ENCODE results near the gene OARD1.
A peak's percentile ranks its signal among the peaks of the same experiment; 100 is the strongest.
"Not testable (repeated sequence)": the region's sequence is repeated elsewhere in the genome, so short reads cannot be mapped to it uniquely, and the experiment has no call there.

OARD1 gene, protein sequence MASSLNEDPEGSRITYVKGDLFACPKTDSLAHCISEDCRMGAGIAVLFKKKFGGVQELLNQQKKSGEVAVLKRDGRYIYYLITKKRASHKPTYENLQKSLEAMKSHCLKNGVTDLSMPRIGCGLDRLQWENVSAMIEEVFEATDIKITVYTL

DNA sequence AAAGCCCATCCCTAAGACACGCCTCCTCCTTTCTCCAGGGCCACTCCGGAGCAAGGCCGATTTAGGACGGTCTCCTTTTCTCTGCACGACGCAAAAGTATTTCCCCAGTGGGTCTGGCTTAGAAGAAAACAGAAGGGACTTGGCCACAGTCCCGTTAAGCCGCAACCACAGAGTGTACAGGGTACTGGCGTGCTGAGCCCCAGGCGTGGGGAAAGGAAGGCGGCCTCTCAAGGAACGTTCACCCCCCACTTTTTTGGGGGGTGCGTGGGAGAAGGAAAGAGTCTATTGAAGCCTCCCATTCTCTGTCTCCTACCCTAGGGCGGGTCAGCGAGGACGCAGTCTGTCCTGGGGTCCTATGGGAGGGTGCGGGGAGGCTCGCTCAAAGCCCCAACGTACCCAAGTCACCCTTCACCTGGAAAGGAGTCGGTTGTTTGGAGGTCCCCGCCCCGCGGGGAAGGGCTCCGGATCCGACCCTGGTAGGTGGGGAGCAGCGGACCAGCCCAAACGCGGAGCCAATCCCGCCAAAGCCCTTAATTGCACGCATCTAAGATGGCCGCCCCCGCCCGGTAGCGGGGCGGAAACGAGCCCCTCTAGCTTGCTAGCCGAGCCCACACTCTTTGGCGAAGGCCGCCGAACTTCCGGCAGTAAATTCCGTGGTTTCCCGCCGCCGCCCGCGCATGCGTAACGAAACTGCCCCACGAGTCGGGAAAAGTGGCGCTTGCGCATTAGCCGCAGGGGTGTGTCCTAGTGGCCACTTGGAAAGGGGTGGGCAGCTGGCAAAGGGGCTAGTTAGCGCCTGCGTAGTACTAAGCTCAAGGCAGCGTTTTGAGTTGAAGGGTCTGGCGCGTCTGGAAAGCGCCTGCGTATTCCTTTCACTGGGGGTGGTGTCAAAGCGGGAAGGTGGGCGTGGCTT lies at the start of gene OARD1:
OARD1 (minus strand) TSS at position 434 of the 913 bp plus-strand sequence. CDS start 722 bp downstream, outside the sequence.
- DNase-seq = peak; percentile 98 to 100

DNA sequence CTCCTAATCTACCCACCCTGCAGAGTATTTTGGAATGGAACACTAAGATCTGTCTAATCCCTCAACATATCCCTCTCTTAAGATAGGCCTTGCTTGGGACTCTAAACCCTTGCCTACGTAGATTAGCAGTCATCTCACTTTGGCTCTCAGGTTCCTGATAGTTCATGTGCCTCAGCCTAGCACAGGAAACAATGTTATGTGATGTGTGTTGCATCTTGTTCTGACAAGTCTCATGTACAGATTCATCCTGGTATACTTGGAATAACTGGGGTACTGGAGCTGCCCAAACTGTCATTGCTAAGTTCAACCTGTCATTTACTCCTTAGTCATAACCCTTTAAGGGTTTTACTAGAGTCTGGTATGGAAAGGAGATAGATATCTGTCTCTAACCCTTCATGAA lies 47.9 kb upstream of the OARD1 start:
- DNase-seq = no peak

DNA sequence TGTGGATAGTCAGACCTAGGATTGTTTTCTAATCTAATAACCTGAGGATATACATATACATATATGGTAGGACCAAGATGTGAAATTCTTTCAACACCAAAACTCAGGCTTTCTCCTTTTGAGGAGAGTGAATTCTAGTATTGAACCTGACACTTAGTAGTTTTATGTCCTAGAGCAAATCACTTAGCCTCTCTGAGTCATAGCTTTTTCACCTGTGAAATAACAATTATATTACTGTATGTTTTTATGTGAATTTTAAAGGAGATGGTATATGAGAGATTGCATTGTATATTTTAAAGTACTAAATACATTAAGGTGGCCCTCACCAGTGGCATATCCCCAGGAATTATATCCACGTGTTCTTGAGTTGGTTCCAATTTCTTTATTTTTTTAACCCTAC lies 47.4 kb upstream of the OARD1 start:
- DNase-seq = no peak

DNA sequence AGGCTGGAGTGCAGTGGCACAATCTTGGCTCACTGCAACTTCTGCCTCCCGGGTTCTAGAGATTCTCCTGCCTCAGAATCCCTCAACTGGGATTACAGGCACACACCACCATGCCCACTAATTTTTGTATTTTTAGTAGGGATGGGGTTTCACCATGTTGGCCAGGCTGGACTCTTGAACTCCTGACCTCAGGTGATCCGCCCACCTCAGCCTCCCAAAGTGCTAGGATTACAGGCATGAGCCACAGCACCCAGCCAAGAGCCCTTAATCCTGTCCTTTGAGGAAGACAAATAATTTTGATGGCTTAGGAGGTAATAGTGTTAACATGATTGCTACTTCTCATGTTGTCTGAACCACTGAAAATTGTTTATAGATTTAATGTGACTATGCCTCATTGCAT lies 42.9 kb upstream of the OARD1 start:
- DNase-seq = not testable (repeated sequence)

DNA sequence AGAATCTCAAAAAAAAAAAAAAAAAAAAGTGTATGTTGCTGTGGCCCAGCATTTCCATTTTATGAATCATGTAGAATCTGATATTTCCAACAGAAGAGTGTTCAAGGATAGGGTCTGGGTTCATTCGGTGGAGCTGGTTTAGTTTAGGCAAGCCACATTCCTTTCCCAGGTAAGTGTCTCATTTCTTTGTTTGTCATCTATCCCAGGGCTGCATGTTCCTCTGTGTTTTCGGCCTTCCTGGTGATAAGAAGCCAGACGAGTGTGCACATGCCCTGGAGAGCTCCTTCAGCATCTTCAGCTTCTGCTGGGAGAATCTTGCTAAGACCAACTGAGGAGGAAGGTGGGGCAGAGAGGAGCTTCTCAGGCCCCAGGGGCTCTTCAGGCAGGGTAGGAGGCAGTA lies 38.9 kb upstream of the OARD1 start:
- DNase-seq = no peak

DNA sequence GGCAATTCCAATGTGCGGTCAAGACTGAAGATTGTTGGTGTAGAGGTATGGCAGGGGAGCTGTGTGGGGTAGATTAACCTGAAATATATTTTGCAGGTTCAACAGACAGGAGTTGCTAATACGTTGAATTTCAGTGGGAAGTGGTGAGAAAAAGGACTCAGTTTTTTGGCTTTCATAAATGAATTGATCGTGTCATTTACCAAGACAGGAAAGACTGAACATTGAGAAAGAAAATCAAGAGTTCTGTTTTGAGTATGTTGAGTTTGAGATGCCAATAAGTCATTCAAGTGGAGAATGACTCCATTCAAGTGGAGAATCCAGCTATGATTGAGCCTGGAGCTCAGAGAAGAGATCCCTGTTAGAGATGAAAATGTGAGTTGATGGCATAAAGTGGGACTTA lies 31.7 kb upstream of the OARD1 start:
- DNase-seq = no peak

DNA sequence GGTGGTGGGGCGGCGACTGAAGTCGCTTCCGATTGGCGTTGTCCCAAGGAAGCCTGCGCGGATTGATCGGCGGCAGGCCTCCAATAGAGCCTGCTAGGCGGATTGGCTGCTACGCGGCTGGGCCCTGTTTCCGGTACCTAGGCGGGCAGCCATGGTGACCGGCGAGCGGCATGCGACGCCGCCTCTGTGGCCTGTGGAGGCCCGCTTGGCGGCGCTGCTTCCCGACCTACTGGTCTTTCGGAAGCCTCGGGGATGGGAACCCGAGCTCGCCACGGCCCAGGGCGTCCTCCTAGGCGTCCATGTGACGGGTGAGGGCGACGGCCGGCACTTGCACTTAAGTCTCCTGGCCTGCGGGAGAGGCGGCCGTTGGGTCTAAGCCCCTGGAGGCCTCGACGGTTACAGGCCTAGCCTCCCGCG lies 28.7 kb upstream of the OARD1 start:
- no peak for DNase-seq

DNA sequence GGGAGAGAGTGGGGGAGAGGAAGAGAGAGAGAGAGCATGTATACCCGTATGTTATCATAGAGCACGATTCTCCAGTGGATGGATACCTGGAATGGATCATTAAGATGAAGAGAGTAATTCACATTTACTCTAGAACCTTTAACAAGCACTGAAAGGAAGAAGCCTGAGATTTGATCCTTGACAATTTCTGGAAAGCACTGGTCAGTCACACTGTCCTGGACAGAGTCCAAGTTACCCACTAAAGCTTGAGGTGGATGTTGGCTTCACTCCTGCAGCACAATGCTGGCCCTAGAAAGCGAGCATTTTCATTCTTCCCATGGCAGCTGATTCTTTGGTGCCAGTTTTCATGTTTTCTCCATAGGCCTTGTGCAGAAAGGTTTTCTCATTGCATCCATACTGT lies 26.2 kb upstream of the OARD1 start:
- DNase-seq = no peak

DNA sequence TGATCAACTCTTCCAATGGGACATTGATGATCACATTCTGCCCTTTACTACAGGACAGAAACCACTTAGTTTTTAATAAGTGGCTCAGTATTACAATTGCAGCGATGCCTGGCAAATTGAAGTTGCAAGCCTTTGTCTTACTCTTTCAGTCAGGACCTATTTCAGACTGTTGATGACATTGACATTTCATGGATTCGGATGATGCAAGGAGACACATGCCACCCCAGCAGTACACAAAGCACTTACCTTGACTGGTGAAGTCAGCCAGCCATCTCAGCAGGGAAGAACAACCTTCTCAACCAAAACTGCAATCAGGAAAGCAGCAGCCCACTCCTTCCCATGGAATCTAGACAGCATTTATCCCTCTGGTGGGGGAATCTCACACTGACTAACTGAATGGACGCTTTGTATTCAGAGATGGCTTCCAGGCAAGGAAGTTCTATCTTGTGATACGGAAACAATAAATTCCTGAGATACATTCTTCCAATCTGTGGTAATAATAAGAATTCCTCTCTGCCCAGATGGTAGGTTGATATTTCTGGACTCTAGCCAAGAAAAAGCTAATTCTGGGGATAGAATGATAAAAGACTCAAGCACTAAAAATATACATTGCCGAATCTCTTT lies 25.4 kb upstream of the OARD1 start:
- no peak for DNase-seq

DNA sequence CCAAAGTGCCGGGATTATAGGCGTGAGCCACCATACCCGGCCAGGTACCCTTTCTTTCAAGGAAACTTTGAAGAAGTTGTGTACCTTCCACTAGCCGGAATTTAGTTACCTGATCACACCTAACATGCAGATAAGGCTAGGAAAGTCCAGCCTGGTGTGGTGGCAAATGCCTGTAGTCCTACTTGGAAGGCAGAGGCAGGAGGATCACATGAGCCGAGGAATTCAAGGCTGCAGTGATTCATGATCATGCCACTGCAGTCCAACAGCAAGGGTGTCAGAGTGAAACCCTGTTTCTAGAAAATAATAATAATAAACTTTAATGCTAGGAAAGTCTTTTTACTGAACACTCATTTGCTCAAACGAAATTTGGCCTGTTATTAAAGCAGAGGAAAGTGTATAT lies 21.6 kb upstream of the OARD1 start:
- DNase-seq = no peak

DNA sequence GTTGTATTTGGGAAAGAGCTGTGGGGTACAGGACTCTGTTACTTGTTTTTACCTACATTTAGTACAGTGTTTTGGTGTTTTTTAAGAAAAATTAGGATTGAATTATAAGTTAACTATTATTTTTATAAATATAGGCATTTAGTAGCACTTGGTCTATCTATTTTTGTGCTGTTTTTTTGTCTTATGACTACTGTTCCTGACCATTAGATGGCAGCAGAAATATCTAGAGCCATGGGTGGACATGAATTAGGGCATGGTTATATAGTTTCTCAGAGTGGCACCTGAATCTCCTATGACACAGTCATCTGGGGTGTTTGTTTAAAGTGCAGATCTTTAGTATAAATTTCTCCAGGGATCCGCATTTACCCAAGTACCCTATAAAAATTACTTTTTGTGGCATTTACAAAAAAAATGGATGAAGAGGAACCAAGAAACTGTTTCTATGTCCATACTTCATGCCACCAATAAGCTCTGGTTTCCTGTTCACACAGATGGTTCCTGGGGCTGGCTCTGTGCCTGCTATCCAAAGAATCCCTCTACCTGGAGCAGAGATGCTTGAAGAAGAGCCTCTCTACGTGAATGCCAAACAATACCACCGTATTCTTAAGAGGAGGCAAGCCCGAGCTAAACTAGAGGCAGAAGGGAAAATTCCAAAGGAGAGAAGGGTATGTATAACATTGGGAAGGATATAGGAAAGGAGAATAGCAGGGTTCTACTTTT lies 20.4 kb upstream of the OARD1 start:
- DNase-seq = no peak

DNA sequence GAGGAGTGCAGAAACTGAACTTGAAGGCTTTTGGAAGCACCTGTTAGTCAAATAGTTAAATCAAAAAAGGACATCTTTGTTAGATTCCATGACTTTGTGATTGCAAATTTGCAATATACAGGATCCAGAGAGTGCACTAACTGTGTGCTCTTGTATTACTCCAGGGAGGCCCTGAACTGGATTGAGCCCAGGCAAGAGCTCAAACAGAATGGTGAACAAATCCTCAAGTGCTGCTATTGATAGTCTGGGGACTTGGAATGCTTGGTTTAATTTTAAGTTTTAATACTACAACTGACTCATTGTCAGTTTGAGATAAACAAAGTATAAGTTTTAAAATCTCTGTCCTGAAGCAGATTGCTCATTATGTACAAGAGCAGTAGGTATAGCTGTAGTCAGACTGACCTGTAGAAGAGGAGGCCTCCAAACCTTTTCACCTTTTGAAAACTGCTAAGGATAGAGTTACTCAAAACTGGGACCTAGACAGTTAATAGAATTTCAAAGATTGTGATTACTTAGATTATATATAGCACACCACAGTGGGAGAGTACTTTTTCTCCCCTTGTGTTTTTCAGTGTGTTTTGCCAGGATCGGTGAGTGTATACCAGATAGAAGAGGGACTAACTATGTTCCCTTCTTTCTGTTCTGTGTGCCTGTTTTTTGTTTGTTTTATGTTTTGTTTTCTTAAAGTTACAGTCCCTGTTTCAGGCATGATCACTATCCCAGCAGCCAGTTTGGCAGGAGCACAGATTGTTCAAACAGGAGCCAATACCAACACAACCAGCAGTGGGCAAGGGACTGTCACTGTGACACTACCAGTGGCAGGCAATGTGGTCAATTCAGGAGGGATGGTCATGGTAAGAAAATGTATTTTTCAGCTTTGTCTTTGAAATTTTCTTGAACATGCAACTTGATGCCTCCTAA lies 18.9 kb upstream of the OARD1 start:
- no peak for DNase-seq

DNA sequence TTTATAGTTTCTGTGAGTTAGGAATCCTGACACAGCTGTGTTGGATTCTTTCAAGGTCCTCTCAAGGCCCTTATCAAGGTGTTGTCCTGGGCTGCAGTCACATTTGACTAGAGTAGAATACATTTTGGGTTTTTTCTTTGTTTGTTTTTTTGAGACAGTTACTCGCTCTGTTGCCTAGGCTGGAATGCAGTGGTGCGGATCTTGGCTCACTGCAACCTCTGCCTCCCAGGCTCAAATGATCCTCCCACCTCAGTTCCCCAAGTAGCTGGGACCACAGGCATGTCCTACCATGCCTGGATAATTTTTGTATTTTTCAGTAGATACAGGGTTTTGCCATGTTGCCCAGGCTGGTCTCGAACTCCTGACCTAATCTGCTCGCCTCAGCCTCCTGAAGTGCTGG lies 16.3 kb upstream of the OARD1 start:
- no peak for DNase-seq

DNA sequence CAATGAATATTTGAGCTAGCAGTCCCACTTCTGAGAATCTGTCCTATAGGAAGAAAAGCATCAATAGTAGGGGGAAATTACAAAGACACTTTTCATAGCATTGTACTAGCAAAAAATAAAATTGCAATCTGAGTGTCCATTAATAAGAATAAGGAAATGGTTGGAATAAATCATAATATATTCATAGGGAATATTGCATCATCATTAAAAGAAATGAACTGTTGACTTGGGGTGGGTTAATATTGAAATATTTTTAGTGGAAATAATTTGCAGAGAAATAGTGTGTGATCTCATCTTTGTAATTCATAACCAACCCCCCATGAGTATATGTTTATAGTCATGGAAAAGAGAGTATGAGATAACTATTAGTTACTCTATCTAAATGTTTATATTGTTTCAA lies 13.0 kb upstream of the OARD1 start:
- DNase-seq = no peak

DNA sequence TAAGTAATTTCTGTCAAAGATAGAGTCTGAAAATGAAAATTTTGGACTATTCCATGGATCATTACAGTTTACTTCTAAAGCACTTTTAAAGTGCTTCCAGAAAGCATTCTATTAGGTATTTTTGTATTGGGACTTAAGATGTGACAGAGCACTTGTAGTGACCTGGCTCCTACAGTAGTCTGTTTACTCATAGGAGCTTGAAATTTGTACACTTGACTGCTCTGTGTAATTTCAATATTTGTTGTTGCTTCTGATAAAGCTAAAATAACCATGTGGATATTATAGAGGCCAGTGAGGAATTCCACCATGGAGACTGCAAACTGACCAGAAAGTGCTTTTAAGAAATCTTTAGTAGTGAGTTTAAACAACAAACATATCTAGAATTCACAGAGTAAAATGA lies 10.9 kb upstream of the OARD1 start:
- no peak for DNase-seq

DNA sequence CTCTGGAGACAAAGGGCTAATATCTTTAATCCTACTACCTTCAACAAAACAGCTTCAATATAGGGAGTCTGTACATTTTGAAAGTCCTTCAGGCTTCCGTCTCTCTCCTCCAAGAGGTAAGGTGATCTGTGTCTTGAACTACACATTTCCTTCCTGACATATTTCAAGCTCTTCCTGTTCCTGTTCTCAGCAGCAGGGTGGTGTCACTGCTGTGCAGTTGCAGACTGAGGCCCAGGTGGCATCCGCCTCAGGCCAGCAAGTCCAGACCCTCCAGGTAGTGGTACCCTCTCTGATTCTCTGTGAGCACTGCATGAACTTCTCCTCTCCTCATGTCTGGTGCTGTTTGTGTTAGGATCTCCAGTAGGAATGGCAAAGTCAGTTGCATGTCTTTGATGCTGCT lies 8.5 kb upstream of the OARD1 start:
- no peak for DNase-seq

DNA sequence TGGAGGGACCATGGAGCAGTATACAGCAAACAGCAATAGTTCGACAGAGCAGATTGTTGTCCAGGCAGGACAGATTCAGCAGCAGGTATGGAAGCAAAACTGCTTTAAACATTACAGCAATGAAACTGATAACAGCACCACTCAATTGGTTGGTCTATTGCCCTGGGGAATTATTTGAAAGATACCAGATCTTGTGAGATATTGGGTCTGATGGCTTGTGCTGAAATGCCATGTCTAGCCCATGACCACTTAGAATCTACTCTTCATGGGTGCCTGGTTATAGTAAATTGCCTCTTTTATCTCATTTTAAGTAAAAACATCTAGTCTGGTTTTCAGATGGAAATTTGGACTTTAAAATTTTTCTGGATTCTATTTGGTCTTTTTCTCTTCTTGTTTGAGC lies 6.9 kb upstream of the OARD1 start:
- no peak for DNase-seq

DNA sequence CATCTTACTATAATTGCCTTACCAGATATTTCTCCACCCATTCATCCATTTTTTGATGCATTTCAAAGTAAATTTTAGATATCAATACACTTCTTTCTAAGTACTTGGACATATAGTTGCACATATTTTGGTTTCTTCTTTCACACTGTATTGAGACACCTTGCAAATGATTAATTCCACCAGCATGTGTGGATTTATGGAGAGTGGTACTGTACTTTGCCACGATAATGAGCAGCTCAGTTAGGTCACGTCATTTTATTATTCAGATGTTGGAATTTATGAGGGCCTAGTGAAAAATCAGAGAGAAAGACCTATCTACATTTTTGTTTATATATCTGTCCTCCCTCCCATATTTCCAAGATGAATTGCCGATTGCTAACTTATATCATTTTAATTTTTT lies 5.9 kb upstream of the OARD1 start:
- no peak for DNase-seq

DNA sequence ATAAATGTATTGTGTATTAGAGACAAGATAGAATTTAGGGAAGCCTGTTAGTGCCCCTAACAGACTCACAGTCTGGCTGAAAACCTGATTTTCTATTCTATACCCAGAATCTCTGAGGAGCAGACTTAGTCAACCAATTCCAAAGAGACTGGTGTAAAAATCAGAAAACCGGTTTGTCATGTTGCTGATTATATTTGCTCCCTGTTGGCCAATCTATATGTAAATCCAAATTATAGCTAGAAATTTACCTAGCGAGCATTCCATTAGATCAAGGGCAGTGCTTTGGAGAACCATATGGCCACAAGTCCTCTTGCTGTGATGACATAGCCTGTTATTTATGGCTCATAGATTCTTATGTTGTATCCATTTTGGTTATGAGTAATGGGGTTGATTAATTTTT lies 5.4 kb upstream of the OARD1 start:
- DNase-seq = no peak

DNA sequence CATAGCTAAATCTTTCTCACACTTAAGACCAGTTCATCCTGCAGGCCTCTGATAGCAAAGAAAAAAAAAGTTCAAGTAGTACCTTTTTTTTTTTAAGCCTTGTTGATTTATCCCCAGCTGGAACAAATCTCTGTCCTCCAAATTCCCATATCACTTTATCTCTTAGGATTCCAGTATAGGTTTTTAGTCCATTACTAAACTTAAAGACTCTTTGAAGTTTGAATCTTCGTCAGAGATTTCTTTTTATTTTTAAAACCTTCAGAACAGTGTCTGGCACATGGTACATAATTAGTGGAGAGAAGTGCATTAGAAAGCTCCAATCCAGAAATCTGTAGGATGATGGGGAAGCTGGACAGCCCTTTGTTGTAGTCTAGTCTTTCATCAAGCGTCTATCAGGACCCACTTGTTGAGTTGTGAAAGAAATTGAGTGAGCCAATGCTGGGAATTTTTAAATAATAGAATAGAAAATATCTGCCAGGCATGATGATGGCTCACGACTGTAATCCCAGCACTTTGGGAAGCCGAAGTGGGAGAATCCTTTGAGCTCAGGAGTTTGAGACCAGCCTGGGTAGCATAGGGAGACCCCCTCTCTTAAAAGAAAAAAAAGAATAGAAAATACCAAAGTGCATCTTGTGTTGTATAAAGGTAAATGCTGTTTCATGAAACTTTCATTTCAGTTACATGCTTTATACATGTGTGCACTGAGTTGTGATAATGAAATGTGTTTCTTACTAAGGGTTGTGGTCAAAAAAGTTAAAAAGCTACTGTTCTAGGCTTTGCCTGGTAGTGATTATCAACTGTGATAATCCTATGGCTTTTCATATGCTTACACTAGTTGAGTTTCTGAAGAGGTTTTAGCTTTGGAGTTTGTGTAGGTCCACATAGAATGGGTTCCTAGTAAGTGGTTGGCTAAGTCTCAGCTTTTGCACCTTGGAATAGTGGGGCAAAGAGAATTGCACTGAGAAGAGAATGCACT lies 3.8 kb upstream of the OARD1 start:
- no peak for DNase-seq

Measured in cerebellar nuclear complex (tissue), 1 donor.